ENCODE results near the gene METTL14.
"Not testable (repeated sequence)": the region's sequence is repeated elsewhere in the genome, so short reads cannot be mapped to it uniquely, and the experiment has no call there.

- not testable (repeated sequence) for TF ChIP-seq POLR2A (IDR thresholded peaks at IDR 0.05); CTCF (IDR thresholded peaks at IDR 0.05); POLR2AphosphoS5 (IDR thresholded peaks at IDR 0.05; ENCODE audit: insufficient read depth in 1 of 2, low read depth in 1 of 2)
These were observed 20.5 kb upstream of the METTL14 start for GRCh38 chr4:118664665-118665064.

Measured in vagina (tissue), 2 donors.